Smooth muscle cell (in vitro differentiated cells): ENCODE results near the gene ASCC1. TPM values are rescaled to one million over a fixed set of nuclear protein-coding genes. Genes with fewer than 3 reads are reported as not detected.

Experiments
- DNase-seq: peaks from one replicate; lab custom pipeline; 2025; ENCODE audit not compliant: unreplicated experiment; lab: John Stamatoyannopoulos, UW
- H2AFZ ChIP-seq: fragments of 200-600 bp; sonication (generic); 2 replicates; pipeline ENCODE4 v1.6.0; 2016; ENCODE audit warnings: antibody characterized with exemption, low read depth, mild to moderate bottlenecking
- H3F3A ChIP-seq: fragments of 200-600 bp; sonication (generic); 2 replicates; pipeline ENCODE4 v1.6.0; 2017; ENCODE audit warnings: antibody characterized with exemption, low read depth
- H3K27ac ChIP-seq: fragments of 200-600 bp; sonication (generic); 2 replicates; pipeline ENCODE4 v1.5.1; 2016; ENCODE audit warnings: low read depth, mild to moderate bottlenecking
- H3K27me3 ChIP-seq: fragments of 200-600 bp; sonication (generic); 2 replicates; pipeline ENCODE4 v1.6.1; 2016; ENCODE audit warnings: low read depth, mild to moderate bottlenecking
- H3K36me3 ChIP-seq: fragments of 200-600 bp; sonication (generic); 2 replicates; pipeline ENCODE4 v1.5.1; 2016; ENCODE audit warnings: low read depth
- H3K4me1 ChIP-seq: fragments of 200-600 bp; sonication (generic); 2 replicates; pipeline ENCODE4 v1.5.1; 2016; ENCODE audit warnings: low read depth
- H3K4me2 ChIP-seq: fragments of 200-600 bp; sonication (generic); 2 replicates; pipeline ENCODE4 v1.6.0; 2016; ENCODE audit warnings: mild to moderate bottlenecking
- H3K4me3 ChIP-seq: fragments of 200-600 bp; sonication (generic); 2 replicates; pipeline ENCODE4 v1.5.1; 2016; ENCODE audit warnings: mild to moderate bottlenecking
- H3K79me2 ChIP-seq: fragments of 200-600 bp; sonication (generic); 2 replicates; pipeline ENCODE4 v1.6.0; 2016; ENCODE audit warnings: low read depth, mild to moderate bottlenecking
- H3K9ac ChIP-seq: fragments of 200-600 bp; sonication (generic); 2 replicates; pipeline ENCODE4 v1.6.0; 2016; ENCODE audit warnings: low read depth
- H3K9me3 ChIP-seq: fragments of 200-600 bp; sonication (generic); replicated peaks from 2 replicates; pipeline ENCODE4 v1.5.1; 2016; ENCODE audit warnings: low read depth
- H4K20me1 ChIP-seq: fragments of 200-600 bp; sonication (generic); 2 replicates; pipeline ENCODE4 v1.6.0; 2016; ENCODE audit warnings: low read depth
- CTCF ChIP-seq: fragments of 200-600 bp; sonication (generic); IDR thresholded peaks from 2 replicates; pipeline ENCODE4 v1.5.1; 2017; ENCODE audit warnings: borderline replicate concordance, mild to moderate bottlenecking, antibody characterized with exemption; ENCODE audit not compliant: insufficient read depth, poor library complexity, severe bottlenecking
- WGBS: methylation state at CpG from one replicate; pipeline ENCODE4 v1.1.7; 2016; ENCODE audit warnings: low lambda C conversion rate; 5-methylcytosine and 5-hydroxymethylcytosine counted together
- polyA plus RNA-seq: library from polyadenylated mRNA; unstranded; fragments of >200 nt; fragmentation: Nextera tagmentation; extraction: Ambion mirVana; gene quantifications from 2 replicates; pipeline ENCODE4 v1.2.1, GENCODE V29; 2016
- total RNA-seq: library from RNA; depleted of rRNA; stranded (reverse); fragments of >200 nt; gene quantifications from 2 replicates; pipeline ENCODE4 v1.2.3, GENCODE V29; 2014

Gene ASCC1
- total and polyA plus RNA-seq, 2 experiments from 2014 or later = 24.0 to 28.1 TPM

DNA sequence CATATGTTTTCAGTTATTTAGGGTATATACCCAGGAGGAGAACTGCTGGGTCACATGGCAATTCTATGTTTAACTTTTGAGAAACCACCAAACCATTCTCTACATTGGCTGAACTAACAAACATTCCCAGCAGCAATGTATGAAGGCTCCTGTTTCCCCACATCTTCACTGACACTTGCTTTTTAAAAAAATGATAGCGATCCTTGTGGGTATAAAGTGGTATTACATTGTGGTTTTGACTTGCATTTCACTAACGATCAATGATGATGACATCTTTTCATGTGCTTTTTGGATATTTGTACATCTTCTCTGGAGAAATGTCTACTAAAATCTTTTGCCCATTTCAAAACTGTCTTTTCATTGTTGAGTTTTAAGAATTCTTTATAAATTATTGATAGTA lies 51.5 kb downstream of the ASCC1 start:
- H3K27me3 ChIP-seq = no peaks in the 10 kb centered on the region
- WGBS = 65% methylated on average over 2 of the region's 2 CpGs
- H3K27ac ChIP-seq = no peak overlapping the region
- no peak overlapping the region for H2AFZ ChIP-seq
- no peaks in the 10 kb centered on the region for H4K20me1 ChIP-seq
- no peaks in the 10 kb centered on the region for H3F3A ChIP-seq
- H3K4me3 ChIP-seq = no peak overlapping the region
- H3K9me3 ChIP-seq = no peaks in the 10 kb centered on the region
- no peaks in the 10 kb centered on the region for H3K79me2 ChIP-seq
- no peak overlapping the region for H3K9ac ChIP-seq
- TF ChIP-seq CTCF = no peak
- no peaks in the 10 kb centered on the region for H3K36me3 ChIP-seq
- no peak for DNase-seq
- no peaks in the 10 kb centered on the region for H3K4me1 ChIP-seq
- H3K4me2 ChIP-seq = no peak overlapping the region

- H3K4me2 ChIP-seq = no peak overlapping the region
- no peak overlapping the region for H2AFZ ChIP-seq
- H3K9ac ChIP-seq = no peak overlapping the region
- no peaks in the 10 kb centered on the region for H4K20me1 ChIP-seq
- 91% methylated on average over 1 of the region's 1 CpG for WGBS
- no peak overlapping the region for H3K27ac ChIP-seq
- peaks cover 3% of the 10 kb centered on the region for H3K4me1 ChIP-seq
- H3K9me3 ChIP-seq = no peaks in the 10 kb centered on the region
- no peaks in the 10 kb centered on the region for H3F3A ChIP-seq
- H3K79me2 ChIP-seq = no peaks in the 10 kb centered on the region
- no peak for TF ChIP-seq CTCF
- H3K27me3 ChIP-seq = no peaks in the 10 kb centered on the region
- H3K4me3 ChIP-seq = no peak overlapping the region
- no peak for DNase-seq
- H3K36me3 ChIP-seq = no peaks in the 10 kb centered on the region
These were observed 53.1 kb downstream of the ASCC1 start for GRCh38 chr10:72162978-72163377.

DNA sequence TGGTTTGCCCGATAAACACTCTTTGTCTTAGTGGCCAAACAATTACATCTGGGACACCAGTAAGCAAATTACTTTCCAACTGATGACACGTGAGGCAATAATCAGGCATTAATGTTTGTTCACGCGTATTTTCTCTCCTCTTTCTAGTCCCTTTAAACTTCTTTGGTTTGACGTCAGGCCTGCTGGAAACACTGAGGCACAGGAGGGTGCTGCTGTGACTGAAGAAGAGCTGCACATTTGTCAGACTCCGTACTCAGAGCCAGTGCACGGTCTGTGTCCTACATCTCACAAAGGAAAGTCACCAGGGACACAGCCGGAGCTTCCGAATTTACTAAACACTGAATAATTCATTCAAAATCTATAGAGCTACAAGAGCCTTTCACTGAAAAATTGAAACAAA lies 57.9 kb downstream of the ASCC1 start:
- DNase-seq = no peak
- H3K27ac ChIP-seq = no peak overlapping the region
- no peaks in the 10 kb centered on the region for H3K9me3 ChIP-seq
- H3K79me2 ChIP-seq = no peaks in the 10 kb centered on the region
- H3K9ac ChIP-seq = no peak overlapping the region
- 97% methylated on average over 9 of the region's 9 CpGs for WGBS
- no peaks in the 10 kb centered on the region for H3K36me3 ChIP-seq
- H3K4me3 ChIP-seq = no peak overlapping the region
- no peak overlapping the region for H3K4me2 ChIP-seq
- H3K27me3 ChIP-seq = no peaks in the 10 kb centered on the region
- no peaks in the 10 kb centered on the region for H3F3A ChIP-seq
- H3K4me1 ChIP-seq = peaks cover 3% of the 10 kb centered on the region
- no peak overlapping the region for H2AFZ ChIP-seq
- H4K20me1 ChIP-seq = no peaks in the 10 kb centered on the region
- no peak for TF ChIP-seq CTCF

DNA sequence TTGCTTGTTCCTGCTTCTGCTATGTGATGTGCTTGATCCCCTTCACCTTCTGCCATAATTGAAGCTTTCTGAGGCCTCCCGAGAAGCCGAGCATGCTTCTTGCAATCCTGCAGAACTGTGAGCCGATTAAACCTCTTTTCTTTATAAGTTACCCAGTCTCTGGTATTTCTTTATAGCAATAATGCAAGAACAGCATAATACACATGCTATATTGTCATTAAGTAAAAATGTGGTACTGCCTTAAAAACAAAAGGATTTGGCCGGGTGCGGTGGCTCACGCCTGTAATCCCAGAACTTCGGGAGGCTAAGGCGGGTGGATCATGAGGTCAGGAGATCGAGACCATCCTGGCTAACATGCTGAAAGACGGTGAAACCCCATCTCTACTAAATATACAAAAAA lies 59.9 kb downstream of the ASCC1 start:
- Histone ChIP-seq H3K4me3 (no peak overlapping the region), H3K27ac (no peak overlapping the region), H3F3A (no peaks in the 10 kb centered on the region), H3K27me3 (no peaks in the 10 kb centered on the region), H3K4me1 (peaks cover 3% of the 10 kb centered on the region), H3K9me3 (no peaks in the 10 kb centered on the region), H3K79me2 (no peaks in the 10 kb centered on the region), H3K36me3 (no peaks in the 10 kb centered on the region), H2AFZ (no peak overlapping the region), H3K4me2 (no peak overlapping the region), H3K9ac (no peak overlapping the region), H4K20me1 (no peaks in the 10 kb centered on the region)
- no peak for TF ChIP-seq CTCF
- DNase-seq = no peak
- 98% methylated on average over 10 of the region's 10 CpGs for WGBS
